GM20431 (cell line): ENCODE results near the gene MYOM1.

Experiments used
- in situ Hi-C: fragments of 300-500 bp; cut with MseI, MboI; formaldehyde crosslinking; loops from one replicate; pipeline ENCODE4 v1.15.0; 2020; ENCODE audit warnings: low sequenced_read_pairs; ENCODE audit not compliant: unreplicated experiment

The MYOM1 gene

DNA sequence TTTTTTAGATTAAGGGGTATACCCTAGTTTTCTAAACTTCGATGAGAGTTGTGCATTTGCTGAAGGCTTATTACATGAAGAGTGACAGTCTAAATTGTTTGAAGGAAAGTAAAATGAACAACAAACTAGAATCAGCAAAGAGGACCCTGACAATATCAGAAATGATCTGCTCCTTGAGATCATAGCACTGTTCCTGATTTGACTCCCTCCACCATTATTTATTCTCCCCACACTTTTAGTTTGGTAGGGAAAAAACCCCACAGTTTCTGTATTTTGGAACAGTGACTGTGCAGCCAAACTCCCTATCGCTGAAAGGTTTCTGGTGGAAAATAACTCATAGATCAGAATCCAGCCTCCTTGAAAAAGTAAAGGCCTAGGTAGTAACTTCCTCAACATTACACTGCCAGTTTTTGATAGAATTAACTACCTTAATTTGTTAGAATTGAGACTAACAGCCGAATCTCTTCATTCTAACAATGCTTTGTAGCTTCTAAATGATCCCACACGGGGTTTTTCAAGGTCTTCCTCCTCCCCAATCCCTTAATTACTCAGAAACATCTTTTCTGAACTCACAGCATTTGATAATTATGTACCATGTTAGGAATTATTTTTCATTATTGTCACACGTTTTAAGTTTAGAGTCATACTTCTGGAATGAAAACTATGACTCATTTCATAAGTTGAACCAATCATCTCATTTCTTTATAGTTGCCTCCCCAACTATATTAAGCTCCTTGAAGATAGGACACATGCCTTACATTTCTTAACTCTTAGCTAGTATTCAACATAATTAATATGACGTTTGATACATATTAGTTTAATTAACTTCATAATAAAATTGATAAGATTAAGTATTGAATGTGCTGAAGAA, 30.7 kb upstream of the MYOM1 start:
- in situ Hi-C loops: no loop called here

- in situ Hi-C loops: loop anchor here (10.0 to 25.0 kb wide), 2 partner anchors 112 to 314 kb away; no protein-coding TSS in a partner anchor
These were observed 29.0 kb upstream of the MYOM1 start for GRCh38 chr18:3248658-3249359.

- in situ Hi-C loops: loop anchor here (10.0 to 25.0 kb wide), 2 partner anchors 111 to 313 kb away; no protein-coding TSS in a partner anchor
These were observed 28.4 kb upstream of the MYOM1 start for GRCh38 chr18:3248062-3248657.

DNA sequence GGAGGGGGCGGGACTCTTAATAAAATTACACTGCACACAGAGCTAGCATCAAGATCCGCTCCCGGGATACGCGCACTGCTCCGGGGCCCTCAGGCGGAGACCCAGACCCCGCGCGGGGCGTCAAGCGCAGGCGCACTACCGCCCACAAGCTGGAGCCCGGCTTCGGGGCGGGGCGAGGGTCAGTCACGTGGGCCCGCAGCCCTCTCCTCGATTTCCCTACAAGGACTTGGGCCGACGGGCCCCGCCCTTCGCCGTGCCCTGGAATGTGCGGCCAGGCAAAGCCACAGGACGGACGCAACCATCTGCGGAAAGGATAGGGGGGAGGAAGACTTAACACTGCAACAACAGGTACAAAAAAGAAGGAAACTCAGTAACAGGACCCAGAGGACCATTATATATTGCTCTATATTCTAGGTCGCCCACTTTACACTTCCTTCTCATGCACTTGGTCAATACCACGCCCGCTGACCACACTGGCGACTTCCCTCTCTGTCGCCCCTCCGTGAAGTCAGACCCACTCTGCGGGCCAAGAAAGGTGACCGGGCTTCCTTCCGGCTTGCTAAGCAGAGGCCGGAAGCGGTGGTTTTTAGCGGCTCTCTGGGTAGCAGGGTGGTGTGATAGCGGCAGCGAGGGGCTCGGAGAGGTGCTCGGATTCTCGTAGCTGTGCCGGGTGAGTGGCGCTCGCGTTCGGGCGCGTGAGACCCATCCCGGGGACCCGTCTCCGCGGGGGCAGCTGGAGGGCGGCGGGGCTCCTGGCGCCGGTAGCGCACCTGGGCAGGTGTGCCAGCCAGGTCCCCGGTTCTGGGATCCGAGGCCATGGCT, 27.7 kb upstream of the MYOM1 start, which contains the start of gene MYL12A:
MYL12A (plus strand) TSS at position 562 of the 822 bp plus-strand sequence. CDS start 5,447 bp downstream, outside the sequence.
- in situ Hi-C loops: loop anchor here (10.0 to 25.0 kb wide), 2 partner anchors 110 to 313 kb away; no protein-coding TSS in a partner anchor

DNA sequence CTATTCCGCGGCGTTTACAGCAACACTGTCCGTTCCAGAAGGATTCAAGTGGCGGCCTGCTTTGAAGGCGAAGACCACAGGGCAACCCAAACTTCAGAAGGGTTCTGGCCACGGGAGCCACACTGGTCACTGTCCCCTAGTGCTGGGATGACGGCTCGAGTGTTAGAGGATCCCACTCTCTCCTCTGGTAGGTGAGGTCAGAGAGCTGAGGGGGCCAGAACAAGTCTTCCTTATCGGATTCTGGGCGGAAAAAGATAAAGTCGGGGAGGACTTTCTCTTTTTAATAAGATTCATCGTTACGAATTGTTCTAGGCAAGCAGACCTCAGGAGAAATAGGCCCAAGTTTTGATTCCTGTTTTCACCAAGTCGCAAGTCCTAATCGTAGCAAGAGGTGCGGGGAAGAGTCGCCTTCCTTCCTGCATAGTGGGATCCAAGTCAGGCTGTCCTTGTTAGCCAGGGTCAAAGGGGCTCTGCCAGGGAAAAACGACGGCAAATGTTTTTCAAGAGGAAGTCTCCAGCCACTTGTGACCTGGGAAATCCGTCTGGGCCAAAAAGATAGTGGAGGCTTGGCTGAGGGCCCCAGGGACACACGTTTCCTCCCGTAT, 27.0 kb upstream of the MYOM1 start:
- in situ Hi-C loops: loop anchor here (10.0 to 25.0 kb wide), 2 partner anchors 109 to 312 kb away; no protein-coding TSS in a partner anchor

DNA sequence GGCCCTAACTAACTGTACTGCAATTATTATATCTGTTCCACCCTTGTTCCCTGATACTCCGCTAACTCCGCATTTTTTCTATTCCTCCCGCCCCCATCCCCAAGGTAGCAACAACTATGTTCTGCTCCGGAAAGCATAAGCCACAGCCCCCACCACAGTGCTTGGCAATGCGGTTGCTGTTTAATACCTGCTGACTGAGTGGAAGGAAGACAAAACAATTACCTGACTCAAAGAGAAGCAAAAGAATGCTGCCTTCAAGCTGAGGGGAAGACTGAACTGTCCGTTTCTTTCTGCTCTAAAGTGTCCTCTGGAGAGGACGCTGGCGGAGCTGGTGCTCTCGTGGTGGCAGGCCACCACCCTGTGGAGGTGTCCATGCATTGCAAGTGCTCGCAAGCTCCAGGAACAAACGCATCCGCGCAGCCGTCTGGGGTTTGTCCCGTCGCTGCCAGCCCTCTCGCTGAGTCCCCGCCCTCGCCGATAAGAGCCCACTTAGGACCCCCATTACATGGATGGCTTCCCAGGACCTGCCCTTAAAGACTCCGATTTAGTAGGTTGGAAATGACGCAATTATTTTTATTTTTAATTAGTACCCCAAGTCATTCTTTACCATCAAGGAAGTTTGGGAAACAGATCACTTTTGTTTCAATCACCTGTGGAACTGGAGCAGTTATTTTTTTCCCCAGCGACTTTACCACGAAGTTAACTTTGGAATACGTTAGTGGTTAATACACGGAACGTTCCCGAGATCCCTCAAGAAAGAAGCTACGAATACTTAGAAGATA, 26.3 kb upstream of the MYOM1 start:
- in situ Hi-C loops: loop anchor here (10.0 to 25.0 kb wide), 2 partner anchors 109 to 311 kb away; no protein-coding TSS in a partner anchor

- in situ Hi-C loops: loop anchor here (10.0 to 25.0 kb wide), 2 partner anchors 108 to 310 kb away; no protein-coding TSS in a partner anchor
These were observed 25.4 kb upstream of the MYOM1 start for GRCh38 chr18:3245185-3245564.

GRCh38 chr18:3238742-3239141, 19.0 kb upstream of the MYOM1 start:
- in situ Hi-C loops: loop anchor here (25.0 kb wide), 1 partner anchor 101 kb away; no protein-coding TSS in a partner anchor

DNA sequence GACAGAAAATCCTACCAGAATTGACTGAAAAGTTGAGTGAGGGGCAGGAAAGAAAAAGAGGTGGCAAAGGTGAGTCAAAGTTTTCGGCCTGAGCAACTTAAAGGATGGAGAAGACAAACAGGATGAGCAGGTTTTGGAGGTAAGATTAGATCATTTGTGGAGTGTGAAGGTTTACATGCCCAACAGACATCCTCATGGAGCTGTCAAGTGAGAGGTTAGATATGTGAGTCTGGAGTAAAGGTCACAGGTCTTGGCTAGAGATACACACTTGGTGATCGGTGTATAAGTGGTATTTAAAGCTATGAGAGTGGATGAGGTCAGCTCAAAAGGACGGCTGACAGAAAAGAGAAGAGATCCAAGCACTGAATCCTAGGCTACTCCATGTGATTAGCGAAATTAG, 16.7 kb upstream of the MYOM1 start:
- in situ Hi-C loops: loop anchor here (25.0 kb wide), 1 partner anchor 99 kb away; no protein-coding TSS in a partner anchor

DNA sequence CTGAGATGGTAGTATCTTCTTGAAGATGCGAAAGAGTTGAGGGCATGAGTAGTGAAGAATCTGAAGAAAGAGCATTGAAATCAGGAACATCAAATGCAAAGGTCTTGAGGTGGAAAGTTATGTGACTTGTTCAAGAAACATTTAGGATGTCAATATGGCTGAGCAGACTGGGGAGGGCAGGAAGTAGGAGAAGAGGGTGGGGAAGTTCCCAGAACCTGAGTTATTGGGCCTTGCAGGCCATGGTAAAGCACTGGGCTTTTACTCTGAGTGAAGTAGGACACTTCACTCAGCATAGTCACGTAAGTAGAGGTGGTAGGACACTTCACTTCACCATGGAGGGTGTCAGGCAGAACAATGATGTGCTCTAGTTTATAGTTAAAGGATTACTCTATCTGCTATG, 16.1 kb upstream of the MYOM1 start:
- in situ Hi-C loops: loop anchor here (25.0 kb wide), 1 partner anchor 99 kb away; no protein-coding TSS in a partner anchor

GRCh38 chr18:3234457-3234856, 14.7 kb upstream of the MYOM1 start:
- in situ Hi-C loops: loop anchor here (25.0 kb wide), 1 partner anchor 97 kb away; no protein-coding TSS in a partner anchor

DNA sequence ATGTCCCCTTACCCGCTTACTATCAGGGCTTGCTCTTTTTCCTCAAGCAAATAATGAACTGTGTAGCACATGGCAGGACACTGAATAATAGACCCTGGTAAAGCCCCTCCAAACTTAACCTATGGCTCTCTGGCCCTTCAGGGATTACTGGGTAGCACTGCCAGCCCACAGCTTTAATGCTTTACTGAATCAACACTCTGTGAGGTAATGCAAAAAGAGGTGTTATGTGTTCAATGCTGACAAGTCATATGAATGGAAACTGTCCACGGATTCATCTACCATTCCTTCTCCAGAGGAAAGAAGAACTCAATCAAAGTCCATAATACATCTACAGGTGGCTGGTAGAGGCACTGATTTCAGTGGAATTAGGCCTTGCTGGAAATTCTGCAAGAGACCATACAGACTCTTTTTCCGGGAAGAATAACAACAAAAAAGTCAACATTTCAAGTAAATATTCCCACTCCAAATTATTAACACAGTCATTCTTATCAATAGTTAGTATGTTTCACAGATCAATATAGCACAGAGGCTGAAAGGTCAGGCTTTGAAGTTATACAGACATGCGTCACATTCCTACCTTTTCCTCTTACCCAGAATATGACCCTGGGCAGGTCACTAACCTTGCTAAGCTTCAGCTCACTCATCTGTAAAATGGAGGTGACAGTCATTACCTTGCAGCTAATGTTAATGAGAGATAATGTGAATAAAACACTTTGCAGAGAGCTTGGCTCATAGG, 13.8 kb upstream of the MYOM1 start:
- in situ Hi-C loops: loop anchor here (25.0 kb wide), 1 partner anchor 96 kb away; no protein-coding TSS in a partner anchor

DNA sequence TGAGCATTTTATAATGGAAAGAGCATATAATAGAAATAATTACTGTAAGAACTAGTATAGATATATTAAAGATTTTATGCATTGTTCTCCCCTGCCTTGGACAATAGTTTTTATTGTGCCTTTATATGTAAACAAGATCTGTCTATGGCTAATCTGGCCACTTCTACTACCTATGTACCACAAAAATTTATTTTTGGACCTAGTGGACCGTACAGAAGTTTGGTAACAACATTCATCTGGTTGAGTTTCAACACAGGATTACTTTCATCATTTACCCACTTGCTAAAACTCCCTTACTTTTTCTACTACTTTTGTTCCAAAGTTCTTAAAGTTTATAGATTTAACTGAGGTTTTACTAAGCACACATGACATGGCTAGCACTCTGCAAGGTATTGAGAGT, 13.2 kb upstream of the MYOM1 start:
- in situ Hi-C loops: loop anchor here (25.0 kb wide), 1 partner anchor 96 kb away; no protein-coding TSS in a partner anchor

DNA sequence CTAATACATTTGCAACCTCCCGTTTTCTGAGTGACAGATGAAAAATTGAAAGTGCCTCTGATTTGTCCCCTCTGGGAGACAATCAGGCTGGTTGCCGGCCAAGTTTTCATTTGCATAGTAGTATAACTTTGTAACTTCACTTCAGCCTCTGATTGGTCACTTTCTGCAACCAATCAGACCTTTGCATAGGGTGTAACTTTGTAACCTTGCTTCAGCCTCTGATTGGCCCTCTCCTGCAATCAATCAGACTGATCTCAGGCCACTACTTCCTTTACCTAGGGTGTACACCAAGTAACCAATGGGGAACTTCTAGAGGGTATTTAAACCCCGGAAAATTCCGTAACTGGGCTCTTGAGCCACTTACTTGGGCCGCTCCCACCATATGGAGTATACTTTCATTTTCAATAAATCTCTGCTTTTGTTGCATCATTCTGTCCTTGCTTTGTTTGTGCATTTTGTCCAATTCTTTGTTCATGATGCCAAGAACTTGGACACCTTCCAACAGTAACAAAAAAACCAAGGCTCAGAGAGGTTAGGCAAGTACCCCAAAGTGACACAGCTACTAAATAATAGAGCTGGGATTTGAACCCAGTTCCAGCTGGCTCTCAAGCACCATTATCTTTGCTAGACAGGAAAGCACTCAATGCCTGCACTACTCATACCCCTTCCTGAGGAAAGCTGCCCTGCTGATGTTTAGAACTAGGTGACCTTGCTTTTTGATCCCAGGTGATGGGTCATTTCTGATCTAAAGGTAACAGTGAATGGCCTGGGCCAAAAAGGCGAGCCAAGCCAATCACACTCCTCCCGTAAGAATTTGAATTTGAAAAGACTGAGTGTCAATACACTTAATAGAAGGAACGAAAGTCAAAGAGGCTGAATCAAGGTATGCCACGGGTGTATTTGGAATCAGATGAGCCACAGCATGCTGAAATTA, 10.9 kb upstream of the MYOM1 start:
- in situ Hi-C loops: loop anchor here (25.0 kb wide), 1 partner anchor 93 kb away; no protein-coding TSS in a partner anchor

DNA sequence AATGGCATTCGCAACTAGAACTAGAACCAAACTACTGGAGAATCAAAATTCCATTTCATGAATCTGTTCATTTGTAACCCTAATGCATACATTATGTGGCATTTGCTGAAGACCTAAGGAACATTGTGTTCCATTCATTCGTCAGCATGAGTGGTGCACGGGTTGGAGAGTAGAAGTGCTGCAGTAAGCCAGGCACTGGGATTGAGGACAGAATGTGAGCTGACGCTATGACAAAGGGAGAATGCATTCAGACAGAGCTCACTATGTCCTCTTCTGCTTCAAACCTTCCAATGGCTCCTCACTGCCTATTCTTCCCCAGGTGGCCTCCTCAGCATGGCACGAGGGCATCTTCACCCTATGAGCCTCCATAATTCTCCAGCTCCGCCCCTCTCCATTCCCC, 6.3 kb upstream of the MYOM1 start:
- in situ Hi-C loops: loop anchor here (25.0 kb wide), 1 partner anchor 89 kb away; no protein-coding TSS in a partner anchor

DNA sequence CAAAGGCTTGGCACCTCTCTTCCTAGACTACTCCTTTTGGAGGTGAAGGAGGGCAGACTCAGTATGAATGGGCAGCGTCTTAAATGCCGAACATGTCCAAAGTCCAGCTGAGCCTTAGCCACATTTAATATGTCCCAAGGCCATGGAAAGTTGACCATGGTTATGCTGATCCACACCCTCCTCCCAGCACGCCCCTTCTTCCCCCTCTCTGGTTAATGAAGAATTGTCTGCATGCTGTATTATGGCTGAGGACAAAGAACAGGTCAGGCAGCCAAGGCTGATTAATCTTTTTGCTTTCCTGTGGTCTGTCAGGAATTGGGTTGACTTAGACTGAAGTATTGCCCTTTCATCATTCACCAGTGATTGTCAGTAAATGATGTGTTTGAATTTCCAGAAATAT, 5.8 kb upstream of the MYOM1 start:
- in situ Hi-C loops: loop anchor here (25.0 kb wide), 1 partner anchor 88 kb away; no protein-coding TSS in a partner anchor
